GM19455 (cell line): ENCODE measurements around the gene FBLN2.

Experiments
- ATAC-seq: cut with Tn5 transposase; IDR thresholded peaks from one replicate; pipeline ENCODE4 v1.9.1; 2021; ENCODE audit not compliant: unreplicated experiment

FBLN2 gene

DNA sequence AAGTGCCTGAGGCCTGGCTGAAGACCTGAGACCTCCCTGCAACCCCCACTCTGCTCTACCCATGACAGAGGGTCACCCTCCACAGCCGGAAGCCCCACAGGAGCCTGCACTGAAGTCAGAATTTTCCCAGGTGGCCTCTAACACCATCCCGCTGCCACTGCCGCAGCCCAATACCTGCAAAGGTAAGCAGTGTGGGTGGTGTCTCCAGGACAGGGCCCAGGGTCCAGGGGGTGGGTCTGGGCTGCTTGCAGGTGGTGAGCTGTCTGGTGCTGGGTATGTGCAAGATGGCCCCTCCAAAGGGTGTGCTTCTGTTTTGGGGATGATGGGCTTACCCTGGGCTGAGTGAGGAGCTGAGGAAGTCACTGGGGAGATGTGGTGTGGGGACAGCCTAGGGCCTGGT lies 69.9 kb downstream of the FBLN2 start:
- ATAC-seq, result no peak

DNA sequence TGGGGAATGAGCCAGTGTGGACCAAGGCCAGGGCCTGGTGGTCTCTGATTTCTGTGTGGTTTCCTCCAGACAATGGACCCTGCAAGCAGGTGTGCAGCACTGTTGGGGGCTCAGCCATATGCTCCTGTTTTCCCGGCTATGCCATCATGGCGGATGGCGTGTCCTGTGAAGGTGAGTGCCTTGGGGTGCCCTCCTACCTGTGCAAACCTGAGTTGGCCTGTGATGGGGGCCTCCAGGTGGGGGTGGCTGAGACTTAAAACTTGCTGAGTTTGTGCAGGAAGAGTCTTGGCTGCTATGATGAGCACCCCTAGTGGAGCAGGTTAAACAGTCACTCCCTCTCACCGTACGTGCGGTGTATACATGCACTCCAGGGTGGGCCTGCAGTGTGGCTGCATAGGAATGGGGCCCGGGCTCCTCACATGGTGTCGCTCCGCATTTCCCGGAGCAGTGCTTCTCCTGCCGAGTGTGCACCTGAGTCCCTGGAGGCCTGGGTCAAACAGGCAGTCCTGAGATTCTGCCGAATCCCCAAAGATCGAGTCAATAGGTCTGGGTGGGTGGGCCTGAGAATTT lies 70.8 kb downstream of the FBLN2 start:
- ATAC-seq, result no peak

- no peak for ATAC-seq
These were observed 71.4 kb downstream of the FBLN2 start for GRCh38 chr3:13620281-13620680.

GRCh38 chr3:13620776-13621365 lies 71.9 kb downstream of the FBLN2 start:
- ATAC-seq, result no peak

DNA sequence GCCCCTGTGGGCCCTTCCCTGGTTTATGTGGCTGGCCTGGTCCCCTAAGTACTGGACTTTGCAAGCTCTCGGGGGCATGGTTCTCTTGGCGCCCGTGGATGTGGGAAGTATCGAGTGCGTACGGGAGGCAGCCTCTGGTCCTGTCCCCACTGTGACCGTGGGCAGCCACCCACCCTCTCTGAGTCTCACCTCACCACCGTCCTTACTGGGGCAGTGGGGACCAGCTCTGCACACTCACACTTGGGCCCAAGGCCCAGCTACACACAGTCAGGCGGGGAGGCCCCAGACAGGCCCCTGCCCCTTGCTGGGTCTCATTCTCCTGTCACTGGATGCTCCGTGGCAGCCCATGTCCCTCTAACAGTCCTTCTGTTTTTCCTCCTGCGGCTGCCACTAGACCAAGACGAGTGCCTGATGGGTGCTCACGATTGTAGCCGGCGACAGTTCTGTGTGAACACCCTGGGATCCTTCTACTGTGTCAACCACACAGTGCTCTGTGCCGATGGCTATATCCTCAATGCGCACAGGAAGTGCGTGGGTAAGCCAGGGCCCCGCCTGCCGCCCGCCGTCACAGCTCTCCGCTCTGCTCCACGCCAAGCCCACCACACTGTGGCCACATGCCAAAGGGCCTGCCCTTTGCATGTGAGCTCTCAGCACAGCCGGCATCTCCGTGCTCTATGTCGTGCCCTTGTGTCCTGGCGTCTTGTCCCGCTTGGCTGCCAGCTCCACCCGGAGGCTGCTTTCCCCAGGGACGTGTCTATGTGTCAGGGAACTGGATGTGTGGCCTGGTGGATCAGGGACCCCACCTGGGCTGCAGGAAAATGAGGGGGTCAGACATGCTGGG lies 72.7 kb downstream of the FBLN2 start:
- no peak for ATAC-seq

DNA sequence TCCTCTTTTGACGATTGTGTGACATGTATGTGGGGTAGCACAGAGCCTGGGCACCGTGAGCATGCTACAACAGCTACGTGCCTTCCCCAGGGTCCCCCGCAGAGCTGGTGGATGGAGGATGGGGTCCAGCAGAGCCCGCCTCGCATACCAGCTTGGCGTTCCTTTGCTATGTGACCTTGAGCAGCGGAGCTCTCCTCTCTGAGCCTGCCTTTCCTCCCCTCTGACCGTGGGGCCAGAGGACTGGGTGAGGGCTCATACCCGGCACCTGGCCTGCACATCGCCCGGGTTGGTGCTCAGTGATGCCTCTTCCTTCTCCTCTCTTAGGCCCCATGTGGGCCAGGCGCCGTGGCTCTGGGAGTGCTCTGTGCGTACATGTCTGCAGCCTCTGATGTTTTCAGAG lies 73.4 kb downstream of the FBLN2 start:
- no peak for ATAC-seq

DNA sequence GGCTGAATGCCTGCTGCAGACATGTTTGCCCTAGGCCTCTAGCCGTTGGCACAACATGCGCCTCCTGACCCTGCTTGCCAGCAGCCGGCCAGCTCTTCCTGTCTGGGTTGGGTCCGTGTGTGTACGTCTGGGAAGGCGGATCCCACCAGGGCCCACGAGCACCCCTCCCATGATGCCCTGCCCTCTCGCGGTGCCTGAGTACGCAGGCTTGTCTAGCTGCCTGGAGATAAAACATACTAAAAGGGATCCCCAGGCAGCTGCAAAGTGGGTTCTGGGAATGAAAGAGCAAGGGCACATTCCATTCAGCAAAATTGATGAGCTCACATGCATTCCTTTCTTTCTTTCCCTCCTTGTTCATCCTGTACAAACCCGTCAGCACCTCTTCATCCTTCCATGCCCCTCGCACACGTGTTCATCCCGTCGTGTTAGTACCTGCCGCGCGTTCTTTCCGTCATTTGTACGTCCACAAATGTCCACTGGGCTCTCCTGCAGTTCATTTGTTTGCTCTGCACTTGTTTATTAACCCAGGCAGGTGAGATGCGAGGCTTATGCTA lies 74.3 kb downstream of the FBLN2 start:
- no peak for ATAC-seq

GRCh38 chr3:13624021-13624420 lies 75.1 kb downstream of the FBLN2 start:
- ATAC-seq, result no peak

DNA sequence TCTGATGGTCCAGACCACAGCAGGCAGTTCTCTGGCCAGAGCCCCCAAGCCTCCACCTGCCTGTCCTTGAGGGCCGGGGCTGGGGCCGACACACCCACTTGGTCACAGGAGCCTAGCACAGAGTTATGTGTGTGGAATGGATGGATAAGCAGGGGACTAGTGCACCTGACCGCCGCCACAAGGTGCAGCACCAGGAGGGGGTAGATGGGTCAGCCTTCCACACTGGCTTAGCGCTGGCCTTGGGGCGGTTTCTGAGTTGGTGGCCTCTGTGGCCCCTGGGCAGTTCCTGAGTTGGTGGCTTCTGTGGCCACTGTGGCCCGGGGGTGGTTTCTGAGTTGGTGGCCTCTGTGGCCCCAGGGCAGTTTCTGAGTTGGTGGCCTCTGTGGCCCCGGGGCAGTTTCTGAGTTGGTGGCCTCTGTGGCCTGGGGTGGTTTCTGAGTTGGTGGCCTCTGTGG lies 75.8 kb downstream of the FBLN2 start:
- no peak for ATAC-seq

- ATAC-seq, result no peak
These were observed 77.5 kb downstream of the FBLN2 start for GRCh38 chr3:13626396-13626795.

- ATAC-seq, result no peak
These were observed 78.1 kb downstream of the FBLN2 start for GRCh38 chr3:13626915-13627460.

DNA sequence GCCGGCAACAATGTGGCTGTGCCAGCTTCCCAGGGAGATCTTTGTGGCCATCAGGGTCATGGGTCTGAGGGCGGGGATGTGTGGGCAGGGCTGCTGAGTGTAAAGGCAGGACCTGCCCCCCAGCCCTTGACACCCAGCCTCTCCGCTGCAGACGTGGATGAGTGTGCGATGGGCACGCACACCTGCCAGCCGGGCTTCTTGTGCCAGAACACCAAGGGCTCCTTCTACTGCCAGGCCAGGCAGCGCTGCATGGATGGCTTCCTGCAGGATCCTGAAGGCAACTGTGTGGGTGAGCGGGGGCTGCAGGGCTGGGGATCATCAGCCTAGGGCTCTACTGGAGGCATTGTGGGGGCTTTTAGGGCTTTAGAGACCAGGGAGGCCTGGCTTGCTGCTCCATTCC lies 78.8 kb downstream of the FBLN2 start:
- ATAC-seq, result no peak

- no peak for ATAC-seq
These were observed 79.5 kb downstream of the FBLN2 start for GRCh38 chr3:13628432-13628831.

GRCh38 chr3:13628841-13629551 lies 80.1 kb downstream of the FBLN2 start:
- no peak for ATAC-seq

DNA sequence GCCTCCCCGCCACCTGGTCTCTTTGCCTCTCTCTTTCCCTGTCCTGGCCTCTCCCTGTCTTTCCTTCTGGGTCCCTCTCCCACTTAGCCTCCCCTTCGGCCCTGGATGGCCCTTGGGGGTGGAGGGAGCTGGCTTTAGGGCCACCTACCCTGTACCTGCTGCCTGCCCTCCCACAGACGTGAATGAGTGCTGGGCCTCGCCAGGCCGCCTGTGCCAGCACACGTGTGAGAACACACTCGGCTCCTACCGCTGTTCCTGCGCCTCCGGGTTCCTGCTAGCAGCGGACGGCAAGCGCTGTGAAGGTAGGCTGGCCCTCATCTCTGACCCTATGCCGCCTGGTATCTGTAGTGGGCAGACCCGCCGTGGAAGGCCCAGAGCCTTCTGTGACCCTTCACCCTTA lies 80.7 kb downstream of the FBLN2 start:
- ATAC-seq, result no peak

- ATAC-seq, result no peak
These were observed 82.3 kb downstream of the FBLN2 start for GRCh38 chr3:13631256-13631655.

GRCh38 chr3:13633176-13633575 lies 84.3 kb downstream of the FBLN2 start:
- no peak for ATAC-seq

DNA sequence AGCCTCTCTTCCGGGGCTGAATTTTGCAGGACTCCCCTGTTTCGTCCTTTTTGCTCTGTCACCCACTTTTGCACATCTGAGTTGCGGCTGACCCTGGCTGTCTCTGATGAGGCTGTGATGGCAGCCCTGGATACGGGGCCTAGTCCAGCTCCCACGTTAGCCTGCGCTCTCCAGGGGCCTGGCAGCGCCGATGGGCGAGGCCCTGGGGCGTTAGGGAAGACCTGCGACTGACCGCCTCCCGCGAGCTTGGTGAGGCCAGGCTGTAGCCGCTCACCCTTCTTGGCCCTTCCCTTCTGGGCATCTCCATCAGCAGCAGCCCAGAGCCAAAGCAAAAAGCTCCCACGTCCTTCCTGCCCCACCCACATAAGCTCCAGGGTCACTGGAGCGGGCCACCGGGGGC lies 85.2 kb downstream of the FBLN2 start:
- no peak for ATAC-seq

DNA sequence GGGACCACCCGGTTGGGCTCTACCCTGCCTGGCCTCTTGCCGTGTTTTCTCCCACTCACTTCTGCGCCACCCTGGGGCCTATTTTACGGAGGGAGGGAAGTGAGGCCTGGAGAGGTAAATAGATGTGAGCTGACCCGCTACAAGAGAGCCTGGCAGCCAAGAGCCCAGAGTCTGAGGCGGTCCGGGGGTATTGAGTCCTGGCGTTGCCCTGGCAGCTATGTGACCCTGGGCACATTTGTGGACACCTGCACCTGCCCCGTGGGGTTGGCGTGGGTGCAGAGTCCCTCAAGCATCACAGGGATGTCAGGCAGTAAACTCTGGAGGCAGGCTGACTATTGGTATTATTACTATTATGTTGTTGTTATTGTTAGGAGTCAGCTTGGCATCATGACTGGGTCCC lies 85.7 kb downstream of the FBLN2 start:
- no peak for ATAC-seq

DNA sequence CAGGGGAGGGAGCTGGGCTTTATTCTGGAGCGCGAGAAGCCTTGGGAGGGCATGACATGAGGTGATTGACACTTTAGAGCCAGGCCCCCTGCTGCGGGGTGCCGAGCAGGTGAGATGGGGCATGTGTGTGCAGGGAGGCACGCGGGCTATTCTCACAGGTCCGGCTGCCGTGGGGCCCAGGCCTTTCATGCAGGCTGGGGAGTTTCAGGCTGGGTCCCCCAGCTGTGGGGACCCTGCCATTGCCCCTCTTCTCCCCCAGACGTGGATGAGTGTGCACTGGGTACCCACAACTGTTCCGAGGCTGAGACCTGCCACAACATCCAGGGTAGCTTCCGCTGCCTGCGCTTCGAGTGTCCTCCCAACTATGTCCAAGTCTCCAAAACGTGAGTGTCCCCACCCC lies 87.3 kb downstream of the FBLN2 start:
- ATAC-seq, result no peak

- no peak for ATAC-seq
These were observed 87.9 kb downstream of the FBLN2 start for GRCh38 chr3:13636874-13637273.
